ENCODE measurements around the gene ATP2C2.

The ATP2C2 gene

DNA sequence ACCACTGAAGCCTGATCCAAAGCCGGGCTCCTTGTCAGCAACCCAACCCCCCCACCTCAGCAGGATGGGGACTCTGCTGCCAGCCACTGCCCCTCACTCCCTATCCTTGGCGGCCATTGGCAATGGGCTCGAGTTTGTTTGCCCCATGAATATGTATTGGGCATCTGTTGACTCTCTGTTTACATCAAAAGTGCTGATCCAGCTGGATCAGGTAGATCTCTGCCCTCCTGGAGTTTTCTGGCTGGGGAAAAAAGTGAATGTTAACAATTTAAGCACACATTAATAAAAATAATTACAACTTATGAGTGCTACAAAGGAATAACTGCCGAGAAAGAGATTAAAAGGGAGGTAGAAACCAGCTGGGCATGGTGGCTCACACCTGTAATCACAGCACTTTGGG, 62.5 kb downstream of the ATP2C2 start:
- TF ChIP-seq, protein P1, sequence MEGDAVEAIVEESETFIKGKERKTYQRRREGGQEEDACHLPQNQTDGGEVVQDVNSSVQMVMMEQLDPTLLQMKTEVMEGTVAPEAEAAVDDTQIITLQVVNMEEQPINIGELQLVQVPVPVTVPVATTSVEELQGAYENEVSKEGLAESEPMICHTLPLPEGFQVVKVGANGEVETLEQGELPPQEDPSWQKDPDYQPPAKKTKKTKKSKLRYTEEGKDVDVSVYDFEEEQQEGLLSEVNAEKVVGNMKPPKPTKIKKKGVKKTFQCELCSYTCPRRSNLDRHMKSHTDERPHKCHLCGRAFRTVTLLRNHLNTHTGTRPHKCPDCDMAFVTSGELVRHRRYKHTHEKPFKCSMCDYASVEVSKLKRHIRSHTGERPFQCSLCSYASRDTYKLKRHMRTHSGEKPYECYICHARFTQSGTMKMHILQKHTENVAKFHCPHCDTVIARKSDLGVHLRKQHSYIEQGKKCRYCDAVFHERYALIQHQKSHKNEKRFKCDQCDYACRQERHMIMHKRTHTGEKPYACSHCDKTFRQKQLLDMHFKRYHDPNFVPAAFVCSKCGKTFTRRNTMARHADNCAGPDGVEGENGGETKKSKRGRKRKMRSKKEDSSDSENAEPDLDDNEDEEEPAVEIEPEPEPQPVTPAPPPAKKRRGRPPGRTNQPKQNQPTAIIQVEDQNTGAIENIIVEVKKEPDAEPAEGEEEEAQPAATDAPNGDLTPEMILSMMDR (IDR thresholded peaks at IDR 0.05; ENCODE audit: unreplicated experiment in 3 of 3): no peak
- no peaks in the 10 kb centered on the region for H3K4me1 Mint-ChIP-seq
- H3K36me3 Mint-ChIP-seq (ENCODE audit: low read depth): no peaks in the 10 kb centered on the region
- H3K27ac Mint-ChIP-seq: no peak overlapping the region
- H3K27me3 Mint-ChIP-seq (ENCODE audit: low read depth): peaks cover 38% of the 10 kb centered on the region
- no peak overlapping the region for H3K4me3 Mint-ChIP-seq
- H3K9me3 Mint-ChIP-seq: no peaks in the 10 kb centered on the region

DNA sequence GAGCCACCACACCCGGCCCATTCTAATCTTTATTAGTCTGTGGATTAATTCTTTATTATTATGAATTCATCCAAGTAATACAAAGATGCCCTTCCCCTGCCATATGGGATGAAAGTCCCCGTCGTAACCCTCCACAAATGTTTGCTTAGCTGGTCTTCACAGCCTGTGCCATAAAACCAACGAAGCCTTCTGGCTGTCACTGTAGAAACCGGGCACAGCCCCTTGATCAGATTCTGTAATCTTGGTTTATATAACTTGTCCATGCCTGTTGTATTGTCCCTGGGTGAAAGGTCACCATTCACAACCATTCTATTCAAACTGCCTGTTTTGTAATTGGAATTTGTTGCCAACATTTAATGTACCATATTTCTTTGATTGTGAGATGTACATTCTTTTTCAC, 66.5 kb downstream of the ATP2C2 start:
- Mint-ChIP-seq H3K27ac (no peak overlapping the region), H3K27me3 (ENCODE audit: low read depth) (peaks cover 23% of the 10 kb centered on the region), H3K36me3 (ENCODE audit: low read depth) (no peaks in the 10 kb centered on the region), H3K4me1 (no peaks in the 10 kb centered on the region), H3K4me3 (no peak overlapping the region), H3K9me3 (no peaks in the 10 kb centered on the region)
- TF ChIP-seq, protein P1 (IDR thresholded peaks at IDR 0.05; ENCODE audit: unreplicated experiment in 3 of 3): no peak

DNA sequence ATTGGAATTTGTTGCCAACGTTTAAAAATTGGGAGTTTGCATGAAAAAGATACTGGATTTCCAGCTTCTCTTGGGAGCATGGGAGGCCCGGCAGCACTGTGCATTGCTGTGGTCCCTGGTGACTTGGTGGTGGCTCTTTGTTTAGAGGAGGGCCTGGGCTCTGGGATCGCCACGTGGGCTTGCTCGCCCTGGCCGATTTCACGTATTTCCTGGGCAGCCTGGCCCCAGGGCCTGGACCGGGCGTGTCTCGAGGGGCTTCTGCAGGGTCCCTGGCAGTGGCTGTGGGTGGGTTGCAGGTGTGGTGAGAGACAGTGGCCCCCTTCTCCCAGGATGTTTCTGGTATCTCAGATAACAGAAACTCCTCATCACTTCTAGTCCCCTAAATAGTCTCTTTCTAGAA, 67.9 kb downstream of the ATP2C2 start:
- no peak overlapping the region for H3K4me3 Mint-ChIP-seq
- peaks cover 25% of the 10 kb centered on the region for H3K27me3 Mint-ChIP-seq (ENCODE audit: low read depth)
- H3K9me3 Mint-ChIP-seq: no peaks in the 10 kb centered on the region
- no peak overlapping the region for H3K27ac Mint-ChIP-seq
- TF ChIP-seq, protein P1 (IDR thresholded peaks at IDR 0.05; ENCODE audit: unreplicated experiment in 3 of 3): no peak
- H3K4me1 Mint-ChIP-seq: no peaks in the 10 kb centered on the region
- no peaks in the 10 kb centered on the region for H3K36me3 Mint-ChIP-seq (ENCODE audit: low read depth)

DNA sequence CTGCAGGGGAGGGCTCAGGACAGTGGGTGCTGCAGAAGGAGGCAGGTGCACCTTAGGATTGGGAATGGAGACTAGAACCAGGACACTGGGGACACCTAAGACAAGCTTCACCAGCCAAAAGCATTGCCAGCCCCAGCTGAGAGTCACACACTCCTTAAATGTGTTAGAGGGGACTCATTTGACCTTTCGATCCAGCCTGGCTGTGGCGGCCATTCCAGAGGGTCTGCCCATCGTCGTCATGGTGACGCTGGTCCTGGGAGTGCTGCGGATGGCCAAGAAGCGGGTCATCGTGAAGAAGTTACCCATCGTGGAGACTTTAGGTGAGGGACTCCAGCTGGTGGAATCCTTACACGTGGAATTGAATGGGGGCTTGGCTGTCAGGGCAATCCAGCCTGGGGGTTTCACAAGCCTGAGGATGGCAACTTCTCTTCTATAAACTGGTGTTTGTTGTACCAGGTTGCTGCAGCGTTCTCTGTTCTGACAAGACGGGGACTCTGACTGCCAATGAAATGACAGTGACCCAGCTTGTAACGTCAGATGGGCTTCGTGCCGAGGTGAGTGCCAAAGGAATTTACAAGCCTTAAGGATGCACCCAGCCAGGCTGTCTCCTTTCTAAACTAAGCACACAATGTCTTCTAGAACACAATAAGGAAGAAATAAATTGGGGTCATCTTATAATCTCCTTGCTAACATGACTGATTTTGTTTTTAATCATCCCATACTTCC, 70.8 kb downstream of the ATP2C2 start:
- no peak overlapping the region for H3K4me3 Mint-ChIP-seq
- no peaks in the 10 kb centered on the region for H3K9me3 Mint-ChIP-seq
- H3K27ac Mint-ChIP-seq: no peak overlapping the region
- peaks cover 25% of the 10 kb centered on the region for H3K27me3 Mint-ChIP-seq (ENCODE audit: low read depth)
- H3K4me1 Mint-ChIP-seq: peaks cover 10% of the 10 kb centered on the region
- TF ChIP-seq, protein P1 (IDR thresholded peaks at IDR 0.05; ENCODE audit: unreplicated experiment in 3 of 3): no peak
- no peaks in the 10 kb centered on the region for H3K36me3 Mint-ChIP-seq (ENCODE audit: low read depth)

DNA sequence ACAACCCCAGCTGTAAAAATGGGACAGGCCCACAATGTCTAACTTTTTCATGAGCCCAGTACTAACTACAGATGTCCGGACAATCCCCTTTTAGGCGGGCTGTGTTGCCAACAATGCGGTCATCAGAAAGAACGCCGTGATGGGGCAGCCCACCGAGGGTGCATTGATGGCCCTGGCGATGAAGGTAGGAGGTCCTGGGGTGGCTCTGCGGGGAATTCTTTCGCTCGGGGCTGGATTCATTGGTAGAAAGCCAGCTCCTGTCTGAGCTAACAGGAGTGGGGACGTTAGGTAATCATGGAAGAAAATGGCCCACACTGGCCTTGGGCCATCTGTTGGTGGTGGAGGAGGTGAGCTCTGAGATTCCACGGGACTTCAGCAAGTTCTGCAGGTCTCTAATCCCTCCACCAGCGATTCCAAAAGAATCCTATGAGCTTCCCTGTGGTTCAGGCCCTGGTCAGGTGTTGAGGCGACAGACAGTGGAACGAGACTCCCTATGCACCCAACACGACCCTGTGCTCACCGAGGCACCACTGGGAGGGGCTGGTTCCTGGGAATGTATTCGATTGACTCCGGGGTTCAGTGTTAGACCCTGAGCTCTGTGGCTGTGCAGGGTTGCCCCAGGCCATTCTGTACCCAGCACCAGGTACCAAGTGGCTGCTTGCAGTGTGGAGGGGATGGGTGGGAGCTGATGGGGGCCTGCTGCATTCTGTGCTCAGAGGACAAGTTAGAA, 74.2 kb downstream of the ATP2C2 start:
- Mint-ChIP-seq H3K36me3 (ENCODE audit: low read depth) (no peaks in the 10 kb centered on the region), H3K9me3 (no peaks in the 10 kb centered on the region), H3K4me1 (peaks cover 10% of the 10 kb centered on the region), H3K4me3 (no peak overlapping the region), H3K27ac (peak overlapping the region in 1 of 3 experiments; percentile 48), H3K27me3 (ENCODE audit: low read depth) (peaks cover 41% of the 10 kb centered on the region)
- TF ChIP-seq, protein P1 (IDR thresholded peaks at IDR 0.05; ENCODE audit: unreplicated experiment in 3 of 3): no peak
